Activated CD4-positive, alpha-beta T cell treated with anti-CD3 and anti-CD28 coated beads, Interleukin-2, amount 10 ng/mL, durations not matched to agents 7 days and 5 days (primary cell): ENCODE results near the gene NOP10. TPM values are rescaled to one million over a fixed set of nuclear protein-coding genes. Genes with fewer than 3 reads are reported as not detected.
"Not testable (repeated sequence)": the region's sequence is repeated elsewhere in the genome, so short reads cannot be mapped to it uniquely, and the experiment has no call there.

ENCODE experiments used
- CTCF ChIA-PET: fragments of 350-600 bp; sonication (Branson Sonifier 250); formaldehyde crosslinking; loops from one replicate; lab custom pipeline; 2021; ENCODE audit warnings: antibody characterized with exemption; lab: Charles Lee
- POLR2A ChIA-PET: fragments of 350-600 bp; sonication (Branson Sonifier 250); formaldehyde crosslinking; loops from one replicate; lab custom pipeline; 2021; ENCODE audit warnings: antibody characterized with exemption; lab: Charles Lee
- DNase-seq: peaks from one replicate; pipeline ENCODE4 v3.0.0-alpha.2; 2020
- H3K27ac Mint-ChIP-seq: one replicate; pipeline ENCODE4 v1.8.0; 2021; ENCODE audit warnings: mild to moderate bottlenecking, moderate library complexity, mixed read lengths
- H3K27me3 Mint-ChIP-seq: one replicate; pipeline ENCODE4 v1.8.0; 2021; ENCODE audit warnings: mixed read lengths
- H3K36me3 Mint-ChIP-seq: one replicate; pipeline ENCODE4 v1.8.0; 2021; ENCODE audit warnings: low read depth, mixed read lengths
- H3K4me1 Mint-ChIP-seq: one replicate; pipeline ENCODE4 v1.8.0; 2021; ENCODE audit warnings: mixed read lengths
- H3K4me3 Mint-ChIP-seq: one replicate; pipeline ENCODE4 v1.8.0; 2021; ENCODE audit warnings: mild to moderate bottlenecking, moderate library complexity, mixed read lengths
- H3K9me3 Mint-ChIP-seq: one replicate; pipeline ENCODE4 v1.8.0; 2021; ENCODE audit warnings: mixed read lengths
- total RNA-seq, 2 experiments: library from RNA; stranded (reverse); gene quantifications; one replicate each; pipeline ENCODE4 v1.2.3, GENCODE V29; 2021

NOP10 gene
- total RNA-seq, 2 experiments from 2014 or later = 162 to 207 TPM

DNA sequence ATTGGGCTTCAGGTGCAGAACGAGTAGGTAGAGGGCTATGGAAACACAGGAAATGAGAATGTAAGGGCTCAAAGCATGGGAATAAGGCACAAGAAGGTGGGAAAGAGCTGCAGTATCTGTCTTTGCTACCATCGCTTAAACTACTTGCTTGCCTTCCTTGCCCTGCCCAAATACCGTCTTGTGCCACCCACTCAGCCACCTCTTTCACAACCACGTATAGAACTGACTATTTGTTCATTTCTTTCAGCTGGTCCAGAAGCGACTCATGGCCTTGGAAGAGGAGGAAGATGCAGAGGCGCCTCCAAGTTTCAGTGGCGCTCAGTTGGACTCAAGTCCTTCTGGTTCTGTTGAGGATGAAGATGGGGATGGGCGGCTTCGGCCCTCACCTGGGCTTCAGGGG lies 12.3 kb upstream of the NOP10 start:
- Mint-ChIP-seq H3K4me1 (no peaks in the 10 kb centered on the region), H3K4me3 (no peak overlapping the region), H3K27ac (peak overlapping the region; percentile 28), H3K9me3 (no peaks in the 10 kb centered on the region), H3K27me3 (no peaks in the 10 kb centered on the region), H3K36me3 (peaks cover 33% of the 10 kb centered on the region)
- POLR2A ChIA-PET = no interaction called here
- CTCF ChIA-PET = interaction anchor here (1.3 to 4.3 kb wide), 3 partner anchors 11 to 195 kb away, joined by 3 to 28 read pairs (median 5); partner anchors contain the start of genes LPCAT4, NOP10 and NUTM1
- no peak for DNase-seq

DNA sequence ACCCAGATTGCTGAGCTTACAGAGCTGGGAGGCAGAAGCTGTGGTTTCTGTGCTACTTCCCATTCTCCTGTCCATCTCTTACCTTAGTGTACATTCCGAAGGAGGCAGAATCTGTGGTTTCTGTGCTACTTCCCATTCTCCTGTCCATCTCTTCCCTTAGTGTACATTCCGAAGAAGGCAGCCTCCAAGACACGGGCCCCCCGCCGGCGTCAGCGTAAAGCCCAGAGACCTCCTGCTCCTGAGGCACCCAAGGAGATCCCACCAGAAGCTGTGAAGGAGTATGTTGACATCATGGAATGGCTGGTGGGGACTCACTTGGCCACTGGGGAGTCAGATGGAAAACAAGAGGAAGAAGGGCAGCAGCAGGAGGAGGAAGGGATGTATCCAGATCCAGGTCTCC lies 11.3 kb upstream of the NOP10 start:
- Mint-ChIP-seq H3K4me1 (no peaks in the 10 kb centered on the region), H3K27ac (no peak overlapping the region), H3K36me3 (peaks cover 28% of the 10 kb centered on the region), H3K9me3 (no peaks in the 10 kb centered on the region), H3K4me3 (no peak overlapping the region), H3K27me3 (no peaks in the 10 kb centered on the region)
- CTCF ChIA-PET = interaction anchor here (1.5 to 4.3 kb wide), 2 partner anchors 11 to 12 kb away, joined by 5 to 28 read pairs; partner anchors contain the start of genes LPCAT4, NOP10 and NUTM1
- POLR2A ChIA-PET = no interaction called here
- DNase-seq = no peak

DNA sequence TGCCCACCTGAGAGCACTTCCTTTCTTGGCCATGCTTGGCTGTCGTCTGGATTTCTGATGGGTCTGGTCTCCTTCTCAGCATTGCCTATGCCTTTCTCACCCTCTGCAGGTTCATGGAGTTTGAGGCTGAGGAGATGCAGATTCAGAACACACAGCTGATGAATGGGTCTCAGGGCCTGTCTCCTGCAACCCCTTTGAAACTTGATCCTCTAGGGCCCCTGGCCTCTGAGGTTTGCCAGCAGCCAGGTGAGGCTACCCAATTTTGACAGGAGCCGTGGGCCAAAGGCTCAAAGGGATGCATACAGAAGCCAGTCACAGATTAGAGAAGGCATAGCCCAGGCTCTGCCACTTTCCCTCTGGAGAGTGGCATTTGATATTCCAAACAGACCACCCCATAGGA lies 10.7 kb upstream of the NOP10 start:
- H3K36me3 Mint-ChIP-seq = peaks cover 23% of the 10 kb centered on the region
- POLR2A ChIA-PET = no interaction called here
- H3K4me1 Mint-ChIP-seq = no peaks in the 10 kb centered on the region
- no peaks in the 10 kb centered on the region for H3K9me3 Mint-ChIP-seq
- CTCF ChIA-PET = interaction anchor here (4.3 kb wide), 1 partner anchor 13 kb away, joined by 28 read pairs; the partner anchor contains the start of gene LPCAT4
- no peak overlapping the region for H3K4me3 Mint-ChIP-seq
- no peaks in the 10 kb centered on the region for H3K27me3 Mint-ChIP-seq
- no peak overlapping the region for H3K27ac Mint-ChIP-seq
- DNase-seq = no peak

DNA sequence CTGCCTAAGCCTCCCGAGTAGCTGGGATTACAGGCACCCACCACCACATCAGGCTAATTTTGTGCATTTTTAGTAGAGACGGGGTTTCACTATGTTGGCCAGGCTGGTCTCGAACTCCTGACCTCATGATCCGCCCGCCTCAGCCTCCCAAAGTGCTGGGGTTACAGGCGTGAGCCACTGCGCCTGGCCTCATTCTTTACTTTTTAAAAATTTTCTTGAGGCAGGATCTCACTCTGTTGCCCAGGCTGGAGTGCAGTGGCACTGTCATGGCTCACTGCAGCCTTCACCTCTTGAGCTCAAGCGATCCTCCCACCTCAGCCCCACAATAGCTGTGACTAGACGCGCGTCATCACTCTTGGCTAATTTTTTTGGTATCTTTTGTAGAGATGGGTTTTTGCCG lies 10.1 kb upstream of the NOP10 start:
- H3K9me3 Mint-ChIP-seq, H3K27me3 Mint-ChIP-seq, H3K27ac Mint-ChIP-seq, H3K4me3 Mint-ChIP-seq, H3K4me1 Mint-ChIP-seq, POLR2A ChIA-PET, DNase-seq: not testable (repeated sequence)
- CTCF ChIA-PET = interaction anchor here (1.8 to 4.3 kb wide), 2 partner anchors 10 to 14 kb away, joined by 5 to 28 read pairs; partner anchors contain the start of genes LPCAT4, NOP10 and NUTM1
- peaks cover 20% of the 10 kb centered on the region for H3K36me3 Mint-ChIP-seq

DNA sequence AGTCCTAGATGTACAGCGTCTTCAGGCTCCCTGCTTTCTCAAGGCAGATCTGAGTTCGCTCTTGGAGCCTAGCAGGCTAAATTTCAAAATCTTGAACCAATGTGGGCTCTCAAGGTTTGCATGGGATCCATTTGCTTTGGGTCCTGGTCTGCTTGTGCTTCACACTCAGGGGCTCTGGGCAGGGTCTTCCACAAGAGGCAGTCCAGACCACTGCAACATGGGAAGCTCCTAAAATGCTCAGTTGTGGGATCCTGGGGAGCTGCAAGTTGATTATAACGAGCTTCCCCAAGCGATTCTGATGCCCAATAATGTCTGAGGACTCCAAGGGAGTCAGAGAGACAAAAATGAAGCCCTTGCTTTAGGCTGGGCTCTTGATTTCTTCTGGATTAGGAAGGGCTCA lies 6.8 kb upstream of the NOP10 start:
- ChIA-PET POLR2A (no interaction called here), CTCF (interaction anchor here (0.8 kb wide), 1 partner anchor 19 kb away, joined by 3 read pairs; no protein-coding TSS in a partner anchor)
- Mint-ChIP-seq H3K27me3 (no peaks in the 10 kb centered on the region), H3K9me3 (no peaks in the 10 kb centered on the region), H3K36me3 (peaks cover 2% of the 10 kb centered on the region), H3K27ac (no peak overlapping the region), H3K4me3 (no peak overlapping the region), H3K4me1 (no peaks in the 10 kb centered on the region)
- DNase-seq = no peak

DNA sequence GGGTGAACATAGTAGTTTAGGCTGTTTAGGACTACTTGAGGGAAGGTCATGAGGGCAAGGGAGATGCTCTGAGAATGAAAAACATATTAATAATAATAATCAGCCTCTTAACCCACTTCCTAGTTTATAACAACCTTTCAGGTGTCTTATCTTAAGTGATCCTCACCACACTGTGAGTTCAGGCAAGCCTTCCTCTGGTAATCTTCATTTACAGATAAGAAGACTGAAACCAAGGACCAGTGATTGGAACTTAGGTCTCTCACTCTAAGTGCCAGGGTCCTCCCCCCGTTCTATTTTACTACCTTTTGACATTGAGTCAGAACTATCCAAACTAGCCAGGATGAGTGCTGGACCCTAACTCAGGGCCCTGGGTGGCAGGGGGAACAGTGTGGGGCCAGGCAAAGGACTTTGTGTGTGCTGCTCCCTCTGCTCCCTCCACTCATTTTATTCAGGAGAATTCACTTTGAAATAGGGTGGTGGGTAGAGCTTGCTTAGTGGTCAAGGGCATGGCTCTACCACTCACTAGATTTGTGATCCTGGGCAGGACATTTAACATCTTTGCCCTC lies 5.9 kb upstream of the NOP10 start:
- no peaks in the 10 kb centered on the region for H3K36me3 Mint-ChIP-seq
- no peaks in the 10 kb centered on the region for H3K4me1 Mint-ChIP-seq
- H3K27ac Mint-ChIP-seq = no peak overlapping the region
- ChIA-PET CTCF (no interaction called here), POLR2A (no interaction called here)
- H3K27me3 Mint-ChIP-seq = no peaks in the 10 kb centered on the region
- H3K9me3 Mint-ChIP-seq = no peaks in the 10 kb centered on the region
- no peak for DNase-seq
- H3K4me3 Mint-ChIP-seq = no peak overlapping the region

DNA sequence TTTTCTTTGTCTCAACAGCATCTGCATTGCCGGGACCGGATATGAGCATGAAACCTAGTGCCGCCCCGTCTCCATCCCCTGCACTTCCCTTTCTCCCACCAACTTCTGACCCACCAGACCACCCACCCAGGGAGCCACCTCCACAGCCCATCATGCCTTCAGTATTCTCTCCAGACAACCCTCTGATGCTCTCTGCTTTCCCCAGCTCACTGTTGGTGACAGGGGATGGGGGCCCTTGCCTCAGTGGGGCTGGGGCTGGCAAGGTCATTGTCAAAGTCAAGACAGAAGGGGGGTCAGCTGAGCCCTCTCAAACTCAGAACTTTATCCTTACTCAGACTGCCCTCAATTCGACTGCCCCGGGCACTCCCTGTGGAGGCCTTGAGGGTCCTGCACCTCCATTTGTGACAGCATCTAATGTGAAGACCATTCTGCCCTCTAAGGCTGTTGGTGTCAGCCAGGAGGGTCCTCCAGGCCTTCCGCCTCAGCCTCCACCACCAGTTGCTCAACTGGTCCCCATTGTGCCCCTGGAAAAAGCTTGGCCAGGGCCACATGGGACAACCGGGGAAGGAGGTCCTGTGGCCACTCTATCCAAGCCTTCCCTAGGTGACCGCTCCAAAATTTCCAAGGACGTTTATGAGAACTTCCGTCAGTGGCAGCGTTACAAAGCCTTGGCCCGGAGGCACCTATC lies 5.2 kb upstream of the NOP10 start:
- CTCF ChIA-PET = interaction anchor here (0.7 to 1.4 kb wide), 2 partner anchors 10 to 18 kb away, joined by 3 read pairs; no protein-coding TSS in a partner anchor
- Mint-ChIP-seq H3K27ac (no peak overlapping the region), H3K4me3 (no peak overlapping the region), H3K36me3 (no peaks in the 10 kb centered on the region), H3K9me3 (no peaks in the 10 kb centered on the region), H3K27me3 (no peaks in the 10 kb centered on the region), H3K4me1 (no peaks in the 10 kb centered on the region)
- DNase-seq = no peak
- POLR2A ChIA-PET = no interaction called here

DNA sequence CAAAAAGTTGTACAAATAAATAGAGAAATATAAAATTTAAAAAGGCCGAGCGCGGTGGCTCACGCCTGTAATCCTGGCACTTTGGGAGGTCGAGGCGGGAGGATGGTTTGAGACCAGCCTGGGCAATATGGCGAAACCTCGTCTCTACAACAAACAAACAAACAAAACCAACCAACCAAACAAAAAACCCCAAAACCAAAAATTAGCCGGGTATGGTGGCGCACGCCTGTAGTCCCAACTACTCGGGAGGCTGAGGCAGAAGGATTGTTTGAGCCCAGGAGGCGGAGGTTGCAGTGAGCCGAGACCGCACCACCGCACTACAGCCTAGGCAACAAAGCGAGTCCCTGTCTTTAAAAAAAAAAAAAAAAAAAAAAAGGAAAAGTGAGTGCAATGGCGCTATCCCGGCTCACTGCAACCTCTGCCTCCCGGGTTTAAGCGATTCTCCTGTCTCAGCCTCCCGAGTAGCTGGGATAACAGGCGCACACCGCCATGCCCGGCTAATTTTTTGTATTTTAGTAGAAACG lies 661 bp downstream of the NOP10 start:
- H3K4me3 Mint-ChIP-seq, H3K27ac Mint-ChIP-seq, H3K9me3 Mint-ChIP-seq, H3K27me3 Mint-ChIP-seq: not testable (repeated sequence)
- ChIA-PET POLR2A (interaction anchor here (0.7 to 1.1 kb wide), 2 partner anchors 24 to 25 kb away, joined by 3 to 5 read pairs; partner anchors contain the start of gene LPCAT4), CTCF (interaction anchor here (0.6 to 2.7 kb wide), 13 partner anchors 9 to 245 kb away, joined by 3 to 31 read pairs (median 5); partner anchors contain the start of genes KATNBL1 and LPCAT4)
- H3K36me3 Mint-ChIP-seq = peaks cover 27% of the 10 kb centered on the region
- H3K4me1 Mint-ChIP-seq = peaks cover 24% of the 10 kb centered on the region
- DNase-seq = peak; percentile 41

DNA sequence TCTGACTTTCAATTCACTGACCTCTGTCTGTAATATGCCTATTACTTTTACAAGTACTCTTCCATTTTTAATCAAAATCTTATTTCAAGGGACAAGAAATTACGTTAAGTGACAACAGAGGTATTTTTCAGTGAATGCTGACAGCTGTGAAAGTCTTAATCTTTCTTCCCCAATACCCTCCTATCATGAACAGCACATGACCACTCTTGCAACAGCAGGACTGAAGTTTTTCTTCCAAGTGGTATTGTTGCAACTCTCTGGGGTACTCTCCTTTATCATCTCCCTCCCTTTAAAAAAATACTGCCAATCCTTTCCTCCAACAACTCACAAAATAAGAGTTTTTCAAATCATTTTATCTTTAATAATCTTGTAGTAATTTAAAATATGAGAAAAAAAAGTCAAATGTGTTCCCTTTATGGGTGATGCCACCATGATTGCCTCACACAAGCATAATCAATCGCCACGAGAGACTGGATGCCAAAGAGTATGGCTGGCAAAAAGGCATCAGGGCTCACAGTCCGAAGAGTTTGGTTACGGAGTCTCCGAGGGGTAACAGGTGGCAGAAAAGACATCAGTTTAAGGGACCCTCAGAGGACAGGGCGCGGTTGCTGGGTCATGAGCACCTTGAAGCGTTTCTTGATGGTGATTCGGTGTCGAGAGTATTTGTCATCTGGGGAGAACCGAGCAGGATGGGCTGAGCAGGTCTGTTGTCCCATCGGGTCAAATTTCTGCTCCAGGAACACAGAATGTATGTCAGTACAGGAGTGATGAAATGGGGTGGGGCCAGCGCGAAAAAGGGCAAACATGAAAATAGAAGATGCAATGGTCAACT lies 1.3 kb downstream of the NOP10 start:
- H3K4me3 Mint-ChIP-seq = no peak overlapping the region
- peaks cover 27% of the 10 kb centered on the region for H3K4me1 Mint-ChIP-seq
- H3K36me3 Mint-ChIP-seq = peaks cover 27% of the 10 kb centered on the region
- no peaks in the 10 kb centered on the region for H3K9me3 Mint-ChIP-seq
- ChIA-PET CTCF (interaction anchor here (0.6 to 2.7 kb wide), 4 partner anchors 13 to 131 kb away, joined by 3 to 31 read pairs (median 8); partner anchors contain the start of gene LPCAT4), POLR2A (no interaction called here)
- H3K27me3 Mint-ChIP-seq = no peaks in the 10 kb centered on the region
- peak overlapping the region; percentile 3 for H3K27ac Mint-ChIP-seq
- no peak for DNase-seq

DNA sequence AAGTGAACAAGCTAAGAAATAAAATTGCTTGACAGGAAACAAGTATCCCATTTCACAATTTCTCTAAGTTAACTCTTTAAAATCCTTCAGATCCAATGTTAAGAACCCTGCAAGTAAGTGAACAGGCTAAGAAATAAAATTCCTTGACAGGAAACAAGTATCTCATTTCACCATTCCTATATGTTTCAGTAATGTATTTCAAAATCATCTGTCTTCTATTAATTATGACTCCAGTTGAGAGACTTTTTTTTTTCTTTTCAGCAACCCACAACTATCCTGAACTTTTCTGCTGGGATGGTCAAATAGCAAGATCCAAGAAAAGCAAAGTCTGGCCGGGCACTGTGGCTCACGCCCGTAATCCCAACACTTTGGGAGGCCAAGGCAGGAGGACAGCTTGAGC lies 3.0 kb downstream of the NOP10 start:
- no peaks in the 10 kb centered on the region for H3K27me3 Mint-ChIP-seq
- POLR2A ChIA-PET = no interaction called here
- peaks cover 42% of the 10 kb centered on the region for H3K4me1 Mint-ChIP-seq
- no peaks in the 10 kb centered on the region for H3K9me3 Mint-ChIP-seq
- no peak overlapping the region for H3K4me3 Mint-ChIP-seq
- no peak overlapping the region for H3K27ac Mint-ChIP-seq
- CTCF ChIA-PET = interaction anchor here (1.1 to 1.2 kb wide), 2 partner anchors 12 to 27 kb away, joined by 3 to 4 read pairs; partner anchors contain the start of gene LPCAT4
- H3K36me3 Mint-ChIP-seq = peaks cover 27% of the 10 kb centered on the region
- no peak for DNase-seq

DNA sequence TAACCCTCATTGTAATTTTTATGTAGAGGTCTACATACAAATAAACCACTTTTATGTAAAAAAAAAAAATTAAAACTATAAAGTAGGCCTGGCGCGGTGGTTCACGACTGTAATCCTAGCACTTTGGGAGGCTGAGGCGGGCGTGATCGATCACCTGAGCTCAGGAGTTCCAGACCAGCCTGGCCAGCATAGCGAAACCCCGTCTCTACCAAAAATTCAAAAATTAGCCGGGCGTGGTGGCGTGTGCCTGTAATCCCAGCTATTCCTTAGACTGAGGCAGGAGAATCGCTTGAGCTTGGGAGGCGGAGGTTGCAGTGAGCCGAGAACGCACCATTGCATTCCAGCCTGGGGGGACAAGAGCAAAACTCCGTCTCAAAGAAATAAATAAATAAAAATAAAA lies 4.6 kb downstream of the NOP10 start:
- no peaks in the 10 kb centered on the region for H3K9me3 Mint-ChIP-seq
- ChIA-PET CTCF (interaction anchor here (0.6 to 2.9 kb wide), 5 partner anchors 10 to 249 kb away, joined by 3 to 14 read pairs (median 5); partner anchors contain the start of gene LPCAT4), POLR2A (interaction anchor here (0.6 kb wide), 1 partner anchor 30 kb away, joined by 3 read pairs; no protein-coding TSS in a partner anchor)
- no peak overlapping the region for H3K27ac Mint-ChIP-seq
- no peaks in the 10 kb centered on the region for H3K27me3 Mint-ChIP-seq
- DNase-seq = no peak
- H3K4me3 Mint-ChIP-seq = peak overlapping the region; percentile 95
- peaks cover 32% of the 10 kb centered on the region for H3K36me3 Mint-ChIP-seq
- H3K4me1 Mint-ChIP-seq = peaks cover 56% of the 10 kb centered on the region
